SKM-1 (cell line): ENCODE data around the gene SDC3.

ENCODE experiments used
- DNase-seq: peaks from one replicate; lab custom pipeline; 2025; ENCODE audit not compliant: unreplicated experiment; lab: John Stamatoyannopoulos, UW

SDC3 gene

DNA sequence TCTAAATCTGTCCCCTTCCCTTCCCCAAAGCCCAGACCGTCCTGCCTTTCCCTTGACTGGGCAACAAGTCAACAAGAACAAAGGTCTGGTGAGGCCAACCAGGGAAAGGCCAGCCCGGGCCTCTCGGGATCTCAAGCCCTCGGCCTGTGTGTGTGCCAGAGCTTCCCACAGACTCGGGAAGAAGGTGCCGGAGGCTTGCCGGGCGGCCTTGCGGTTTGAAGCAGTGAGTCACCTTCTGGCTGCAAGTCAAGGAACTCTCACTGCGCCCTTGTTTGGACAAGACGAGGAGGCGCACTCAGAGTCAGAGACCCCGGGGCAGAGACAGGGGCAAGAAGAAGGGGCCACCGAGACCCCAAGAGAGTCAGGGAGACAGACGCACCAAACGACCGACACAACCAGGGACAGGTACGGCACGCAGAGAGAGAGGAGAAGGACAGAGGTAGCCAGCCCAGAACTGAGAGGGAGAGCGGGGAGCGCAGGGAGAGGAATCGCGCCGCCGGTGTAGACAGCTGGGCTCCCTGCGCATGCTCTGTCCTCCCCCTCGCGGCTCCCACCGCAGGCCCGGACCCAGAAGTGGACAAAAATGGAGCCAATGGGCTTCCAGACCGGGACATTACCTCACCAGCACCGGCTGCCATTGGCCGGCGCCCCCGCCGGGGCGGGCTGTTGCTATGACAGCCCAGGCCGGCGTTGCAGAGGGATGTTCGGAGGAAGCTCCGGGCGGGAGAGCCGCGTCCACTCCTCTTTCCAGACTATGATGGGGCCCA is 84.4 kb downstream of the SDC3 start:
- peak; percentile 70 for DNase-seq

- DNase-seq, result no peak
Measured at GRCh38 chr1:30823627-30823968, 85.0 kb downstream of the SDC3 start.

- DNase-seq, result no peak
Measured at GRCh38 chr1:30822966-30823581, 85.5 kb downstream of the SDC3 start.

- no peak for DNase-seq
Measured at GRCh38 chr1:30822006-30822405, 86.6 kb downstream of the SDC3 start.

DNA sequence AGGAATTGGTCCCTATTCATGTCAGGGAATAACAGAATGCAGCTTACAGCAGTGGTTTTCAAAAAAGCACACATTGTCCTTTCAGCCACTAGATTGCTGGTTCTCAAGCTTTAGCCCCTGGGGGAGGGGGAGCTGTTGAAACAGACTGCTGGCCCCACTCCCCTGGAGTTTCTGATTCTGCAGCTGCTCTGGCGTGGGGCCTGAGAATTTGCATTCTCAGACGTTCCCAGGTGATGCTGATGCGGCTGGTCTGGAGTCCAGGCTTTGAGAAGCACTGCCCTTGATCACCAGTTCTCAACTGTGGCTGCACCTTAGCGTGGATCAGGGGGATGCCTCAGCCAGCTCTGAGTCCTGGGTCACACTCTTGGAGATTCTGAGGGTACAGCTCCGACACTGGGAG is 88.3 kb downstream of the SDC3 start:
- no peak for DNase-seq
